Ascending aorta (tissue), 2 donors: ENCODE results near the gene DUSP11. TPM values are rescaled to one million over a fixed set of nuclear protein-coding genes. Genes with fewer than 3 reads are reported as not detected.

Source experiments
- DNase-seq, 2 donors: peaks; one replicate each; pipeline ENCODE4 v3.0.0-alpha.2; 2019; ENCODE audit warnings: low spot score in 2 of 2
- H3K27ac ChIP-seq, 2 donors: fragments of 200-600 bp; sonication (generic); one replicate each; pipeline ENCODE4 v1.5.1; 2016 to 2017; ENCODE audit warnings: mild to moderate bottlenecking in 1 of 2
- H3K27me3 ChIP-seq: fragments of 200-600 bp; sonication (generic); one replicate; pipeline ENCODE4 v1.5.1; 2017
- H3K36me3 ChIP-seq, 2 donors: fragments of 200-600 bp; sonication (generic); one replicate each; pipeline ENCODE4 v1.5.1; 2016
- H3K4me1 ChIP-seq, 2 donors: fragments of 200-600 bp; sonication (generic); one replicate each; pipeline ENCODE4 v1.5.1; 2016 to 2017; ENCODE audit warnings: mild to moderate bottlenecking in 1 of 2
- H3K4me3 ChIP-seq, 2 donors: fragments of 200-600 bp; sonication (generic); one replicate each; pipeline ENCODE4 v1.5.1; 2016 to 2017; ENCODE audit warnings: mild to moderate bottlenecking in 1 of 2
- H3K9me3 ChIP-seq, 2 donors: fragments of 200-600 bp; sonication (generic); one replicate each; pipeline ENCODE4 v1.5.1; 2016
- CTCF ChIP-seq, 3 experiments: fragments of 200-600 bp in 2 of 3; fragments of 450-650 bp in 1 of 3; sonication (generic) in 2 of 3; IDR thresholded peaks; one replicate each; pipeline ENCODE4 v1.5.1; 2016 to 2019; ENCODE audit warnings: antibody characterized with exemption in 3 of 3, mild to moderate bottlenecking in 1 of 3, moderate library complexity in 1 of 3
- intact Hi-C: fragments of 100-400 bp; cut with DNase I; formaldehyde crosslinking; loops from one replicate; pipeline ENCODE4 v1.15.1; 2023
- total RNA-seq: library from RNA; depleted of rRNA; stranded (reverse); fragments of >200 nt; gene quantifications from one replicate; pipeline ENCODE4 v1.1.0, GENCODE V29; 2016

DUSP11 gene
- total RNA-seq, 1 donor from 2014 or later, result 24.6 TPM

DNA sequence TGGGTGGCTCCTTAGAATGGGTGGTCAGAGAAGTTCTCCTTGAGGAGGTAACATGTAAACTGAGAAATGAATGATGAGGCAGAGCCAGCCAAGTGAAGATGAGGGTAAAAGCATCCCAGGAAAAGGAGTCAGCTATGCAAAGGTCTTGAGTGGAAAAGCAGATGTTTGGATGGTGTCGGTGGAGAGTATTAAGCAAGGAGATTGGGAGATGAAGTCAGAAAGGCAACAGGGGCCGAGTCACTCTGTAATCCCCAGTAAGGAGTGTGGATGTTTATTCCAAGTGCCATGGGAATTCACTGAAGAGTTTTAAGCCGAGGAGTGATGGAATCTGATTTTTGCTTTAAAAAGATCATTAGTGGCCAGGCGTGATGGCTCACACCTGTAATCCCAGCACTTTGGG, 45.5 kb upstream of the DUSP11 start:
- peaks cover 3 to 7% of the 10 kb centered on the region in 2 donors for H3K4me1 ChIP-seq
- H3K4me3 ChIP-seq, result no peak overlapping the region
- no peaks in the 10 kb centered on the region for H3K36me3 ChIP-seq
- intact Hi-C loops, result loop anchor here (5.0 kb wide), 2 partner anchors 297 to 632 kb away; partner anchors contain the start of genes INO80B and WBP1
- no peak for TF ChIP-seq CTCF (IDR thresholded peaks at IDR 0.05)
- DNase-seq, result no peak
- H3K27ac ChIP-seq, result no peak overlapping the region
- H3K27me3 ChIP-seq, result no peaks in the 10 kb centered on the region
- H3K9me3 ChIP-seq, result no peaks in the 10 kb centered on the region

DNA sequence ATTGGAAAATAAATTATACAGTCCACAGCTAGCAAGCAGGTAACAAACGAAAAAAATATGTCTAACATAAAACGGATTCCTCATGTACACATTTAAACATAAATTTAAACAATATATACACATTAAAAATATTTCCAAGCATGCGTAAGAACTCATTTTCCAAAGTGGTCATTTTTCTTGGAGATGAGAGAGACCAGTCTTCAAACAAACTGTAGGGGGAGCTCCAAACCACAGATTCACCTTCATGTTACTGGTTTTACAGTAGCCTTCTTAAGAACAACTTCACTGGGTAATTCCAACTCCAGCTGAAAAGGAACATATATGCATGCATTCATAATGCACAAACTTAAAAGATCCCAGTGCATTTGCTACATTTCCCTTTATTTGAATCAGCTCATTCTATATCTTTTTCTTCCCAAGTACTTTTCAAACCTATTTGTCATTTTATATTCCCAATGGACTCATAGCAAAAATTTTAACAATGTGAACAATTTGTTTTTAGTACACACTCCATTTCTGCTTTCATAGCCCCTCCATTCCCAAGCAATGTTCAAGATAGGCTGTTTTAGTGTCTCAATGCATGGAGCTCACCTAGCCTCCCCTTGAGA, 44.1 kb upstream of the DUSP11 start:
- Histone ChIP-seq H3K4me1 (peaks cover 0 to 4% of the 10 kb centered on the region in 2 donors), H3K36me3 (no peaks in the 10 kb centered on the region), H3K4me3 (no peak overlapping the region), H3K27me3 (no peaks in the 10 kb centered on the region), H3K27ac (no peak overlapping the region), H3K9me3 (no peaks in the 10 kb centered on the region)
- intact Hi-C loops, result loop anchor here (1.0 to 5.0 kb wide), 2 partner anchors 437 to 508 kb away; no protein-coding TSS in a partner anchor
- TF ChIP-seq CTCF (IDR thresholded peaks at IDR 0.05), result peak; percentile 70 to 78 (median 76)
- DNase-seq, result no peak

DNA sequence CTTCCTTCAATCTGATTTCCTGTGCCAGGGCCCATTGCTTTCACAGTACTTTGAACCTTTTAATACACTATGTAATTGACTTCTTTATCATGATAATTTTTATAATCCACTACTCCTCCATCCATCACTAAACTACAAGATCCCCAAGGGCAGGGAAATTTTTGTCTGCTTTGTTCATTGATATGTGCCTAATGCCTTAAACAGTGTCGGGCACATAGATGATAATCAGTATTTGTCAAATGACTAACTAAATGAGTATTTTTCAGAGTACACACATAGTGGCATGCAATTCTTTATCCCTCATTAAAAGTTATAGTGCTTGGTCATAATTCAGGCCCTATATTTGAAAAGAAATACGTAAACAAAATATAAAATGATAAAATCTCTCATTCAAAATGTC, 43.5 kb upstream of the DUSP11 start:
- Histone ChIP-seq H3K27ac (no peak overlapping the region), H3K4me1 (peaks cover 0 to 4% of the 10 kb centered on the region in 2 donors), H3K4me3 (no peak overlapping the region), H3K27me3 (no peaks in the 10 kb centered on the region), H3K9me3 (no peaks in the 10 kb centered on the region), H3K36me3 (no peaks in the 10 kb centered on the region)
- intact Hi-C loops, result loop anchor here (5.0 kb wide), 1 partner anchor 509 kb away; no protein-coding TSS in a partner anchor
- no peak for TF ChIP-seq CTCF (IDR thresholded peaks at IDR 0.05)
- DNase-seq, result no peak

- no peak for DNase-seq
- peaks cover 0 to under 1% of the 10 kb centered on the region in 2 donors for H3K4me1 ChIP-seq
- no peak for TF ChIP-seq CTCF (IDR thresholded peaks at IDR 0.05)
- H3K9me3 ChIP-seq, result no peaks in the 10 kb centered on the region
- intact Hi-C loops, result loop anchor here (5.0 kb wide), 1 partner anchor 509 kb away; no protein-coding TSS in a partner anchor
- no peaks in the 10 kb centered on the region for H3K36me3 ChIP-seq
- no peak overlapping the region for H3K27ac ChIP-seq
- no peaks in the 10 kb centered on the region for H3K27me3 ChIP-seq
- no peak overlapping the region for H3K4me3 ChIP-seq
Observed at GRCh38 chr2:73822991-73823390, 43.1 kb upstream of the DUSP11 start.

GRCh38 chr2:73822276-73822675, 42.4 kb upstream of the DUSP11 start:
- Histone ChIP-seq H3K4me3 (no peak overlapping the region), H3K36me3 (no peaks in the 10 kb centered on the region), H3K27me3 (no peaks in the 10 kb centered on the region), H3K9me3 (no peaks in the 10 kb centered on the region), H3K27ac (no peak overlapping the region), H3K4me1 (no peaks in the 10 kb centered on the region)
- DNase-seq, result no peak
- intact Hi-C loops, result loop anchor here (5.0 kb wide), 1 partner anchor 510 kb away; no protein-coding TSS in a partner anchor
- TF ChIP-seq CTCF (IDR thresholded peaks at IDR 0.05), result no peak
